ENCODE data around the gene PTGFRN.

- TF ChIP-seq RFX5 (IDR thresholded peaks at IDR 0.05; ENCODE audit: borderline replicate concordance, low read depth, low read length) (no peak), MAX (IDR thresholded peaks at IDR 0.05) (no peak)
Observed at GRCh38 chr1:117010310-117010969, 100.7 kb downstream of the PTGFRN start.

Data from H1 (cell line).